ENCODE measurements around the gene OSBPL10. TPM values are rescaled to one million over a fixed set of nuclear protein-coding genes. Genes with fewer than 3 reads are reported as not detected.

The OSBPL10 gene
- total RNA-seq, 2 donors from 2014 or later = 4.2 to 8.2 TPM

- TF ChIP-seq, protein P1, sequence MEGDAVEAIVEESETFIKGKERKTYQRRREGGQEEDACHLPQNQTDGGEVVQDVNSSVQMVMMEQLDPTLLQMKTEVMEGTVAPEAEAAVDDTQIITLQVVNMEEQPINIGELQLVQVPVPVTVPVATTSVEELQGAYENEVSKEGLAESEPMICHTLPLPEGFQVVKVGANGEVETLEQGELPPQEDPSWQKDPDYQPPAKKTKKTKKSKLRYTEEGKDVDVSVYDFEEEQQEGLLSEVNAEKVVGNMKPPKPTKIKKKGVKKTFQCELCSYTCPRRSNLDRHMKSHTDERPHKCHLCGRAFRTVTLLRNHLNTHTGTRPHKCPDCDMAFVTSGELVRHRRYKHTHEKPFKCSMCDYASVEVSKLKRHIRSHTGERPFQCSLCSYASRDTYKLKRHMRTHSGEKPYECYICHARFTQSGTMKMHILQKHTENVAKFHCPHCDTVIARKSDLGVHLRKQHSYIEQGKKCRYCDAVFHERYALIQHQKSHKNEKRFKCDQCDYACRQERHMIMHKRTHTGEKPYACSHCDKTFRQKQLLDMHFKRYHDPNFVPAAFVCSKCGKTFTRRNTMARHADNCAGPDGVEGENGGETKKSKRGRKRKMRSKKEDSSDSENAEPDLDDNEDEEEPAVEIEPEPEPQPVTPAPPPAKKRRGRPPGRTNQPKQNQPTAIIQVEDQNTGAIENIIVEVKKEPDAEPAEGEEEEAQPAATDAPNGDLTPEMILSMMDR (IDR thresholded peaks at IDR 0.05) = no peak
- H3K27me3 ChIP-seq = no peaks in the 10 kb centered on the region
- no peak for DNase-seq (ENCODE audit: low spot score)
These were observed 53.3 kb downstream of the OSBPL10 start for GRCh38 chr3:31927811-31928210.

GRCh38 chr3:31926543-31926942, 54.5 kb downstream of the OSBPL10 start:
- no peaks in the 10 kb centered on the region for H3K36me3 ChIP-seq
- TF ChIP-seq, protein P1 (IDR thresholded peaks at IDR 0.05) = no peak

More at GRCh38 chr3:31927811-31928210, 53.3 kb downstream of the OSBPL10 start:
- Histone ChIP-seq H3K4me1 (no peaks in the 10 kb centered on the region), H3K4me3 (no peak overlapping the region), H3K27ac (no peak overlapping the region), H3K9me3 (no peaks in the 10 kb centered on the region), H3K36me3 (no peaks in the 10 kb centered on the region)

GRCh38 chr3:31925271-31925630, 55.8 kb downstream of the OSBPL10 start:
- Histone ChIP-seq H3K27me3 (no peaks in the 10 kb centered on the region), H3K4me3 (no peak overlapping the region), H3K4me1 (no peaks in the 10 kb centered on the region), H3K36me3 (no peaks in the 10 kb centered on the region), H3K9me3 (peaks cover 0 to 6% of the 10 kb centered on the region in 2 donors), H3K27ac (no peak overlapping the region)
- TF ChIP-seq, protein P1 (IDR thresholded peaks at IDR 0.05) = no peak
- DNase-seq (ENCODE audit: low spot score) = no peak

More at GRCh38 chr3:31926543-31926942, 54.5 kb downstream of the OSBPL10 start:
- no peaks in the 10 kb centered on the region for H3K27me3 ChIP-seq
- no peak overlapping the region for H3K27ac ChIP-seq
- H3K4me1 ChIP-seq = no peaks in the 10 kb centered on the region
- no peak for DNase-seq (ENCODE audit: low spot score)
- no peak overlapping the region for H3K4me3 ChIP-seq
- no peaks in the 10 kb centered on the region for H3K9me3 ChIP-seq

DNA sequence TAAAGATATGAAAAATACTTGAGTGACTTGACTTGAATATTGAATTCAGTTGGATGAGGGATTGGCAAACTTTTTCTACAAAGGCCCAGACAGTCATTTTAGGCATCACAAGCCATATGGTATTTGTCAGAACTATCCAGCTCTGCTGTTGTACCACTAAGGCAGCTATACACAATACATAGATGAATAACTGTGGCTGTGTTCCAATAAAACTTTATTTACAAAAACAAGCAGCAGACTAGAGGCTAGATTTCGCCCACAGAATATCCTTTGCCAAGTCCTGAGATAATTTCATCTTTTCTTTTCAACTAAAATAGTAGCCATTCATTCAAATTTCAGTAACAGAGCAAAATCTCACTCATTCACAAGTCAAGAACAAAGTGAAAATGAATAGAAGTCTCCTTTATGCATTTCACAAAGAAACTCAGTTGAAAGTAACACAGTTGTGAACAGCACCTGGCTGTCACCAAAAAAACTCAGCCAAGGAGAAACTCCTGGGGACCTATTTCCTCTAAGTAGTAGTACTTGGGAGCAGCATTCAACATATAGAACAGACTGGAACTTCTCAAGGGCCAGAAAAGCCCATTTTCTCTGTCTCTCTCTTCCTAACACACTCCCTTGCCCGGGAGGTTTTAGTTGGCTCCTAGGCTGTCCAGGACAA, 56.3 kb downstream of the OSBPL10 start:
- H3K4me3 ChIP-seq = no peak overlapping the region
- no peaks in the 10 kb centered on the region for H3K36me3 ChIP-seq
- H3K9me3 ChIP-seq = peaks cover 0 to 11% of the 10 kb centered on the region in 2 donors
- no peaks in the 10 kb centered on the region for H3K4me1 ChIP-seq
- TF ChIP-seq, protein P1 (IDR thresholded peaks at IDR 0.05) = no peak
- DNase-seq (ENCODE audit: low spot score) = no peak
- H3K27me3 ChIP-seq = no peaks in the 10 kb centered on the region
- H3K27ac ChIP-seq = no peak overlapping the region

GRCh38 chr3:31922962-31923361, 58.1 kb downstream of the OSBPL10 start:
- Histone ChIP-seq H3K4me3 (no peak overlapping the region), H3K36me3 (no peaks in the 10 kb centered on the region), H3K9me3 (peaks cover 0 to 16% of the 10 kb centered on the region in 2 donors), H3K4me1 (no peaks in the 10 kb centered on the region), H3K27me3 (no peaks in the 10 kb centered on the region), H3K27ac (no peak overlapping the region)
- TF ChIP-seq, protein P1 (IDR thresholded peaks at IDR 0.05) = no peak
- no peak for DNase-seq (ENCODE audit: low spot score)

GRCh38 chr3:31921837-31922236, 59.2 kb downstream of the OSBPL10 start:
- Histone ChIP-seq H3K4me3 (no peak overlapping the region), H3K4me1 (no peaks in the 10 kb centered on the region), H3K27me3 (no peaks in the 10 kb centered on the region), H3K36me3 (no peaks in the 10 kb centered on the region), H3K9me3 (peaks cover 0 to 16% of the 10 kb centered on the region in 2 donors), H3K27ac (no peak overlapping the region)
- TF ChIP-seq, protein P1 (IDR thresholded peaks at IDR 0.05) = no peak
- no peak for DNase-seq (ENCODE audit: low spot score)

Data from right atrium auricular region (tissue), 2 donors.